Common myeloid progenitor, CD34-positive (primary cell): ENCODE measurements around the gene KNSTRN.

ENCODE experiments used
- CTCF ChIA-PET: fragments of 350-600 bp; sonication (Branson Sonifier 250); formaldehyde crosslinking; loops from one replicate; lab custom pipeline; 2021; ENCODE audit warnings: antibody characterized with exemption; lab: Charles Lee
- POLR2A ChIA-PET: fragments of 350-600 bp; sonication (Branson Sonifier 250); formaldehyde crosslinking; loops from one replicate; lab custom pipeline; 2021; ENCODE audit warnings: antibody characterized with exemption; lab: Charles Lee
- DNase-seq, 3 donors: peaks; one replicate each; pipeline versions ENCODE4 v3.0.0 to v3.0.0-alpha.2; 2013
- H3K27ac ChIP-seq, 2 experiments: 1 replicate in 1 of 2; 2 replicates in 1 of 2; pipeline ENCODE4 v1.7.0; 2013; ENCODE audit warnings: inconsistent platforms in 2 of 2, low read length in 2 of 2, mild to moderate bottlenecking in 2 of 2, low read depth in 1 of 2, moderate library complexity in 1 of 2; ENCODE audit not compliant: severe bottlenecking in 2 of 2, insufficient read depth in 1 of 2, poor library complexity in 1 of 2
- H3K27me3 ChIP-seq, 5 experiments: replicated peaks in 2 of 5; 1 replicate in 3 of 5; 2 replicates in 2 of 5; pipeline versions ENCODE4 v1.6.1 to v1.7.0; 2013; ENCODE audit warnings: low read length in 4 of 5, mild to moderate bottlenecking in 2 of 5, moderate library complexity in 2 of 5, inconsistent platforms in 1 of 5; ENCODE audit not compliant: insufficient read depth in 5 of 5, control insufficient read depth in 4 of 5
- H3K36me3 ChIP-seq, 4 experiments: 1 replicate in 2 of 4; 2 replicates in 2 of 4; pipeline versions ENCODE4 v1.6.1 to v1.7.0; 2013; ENCODE audit warnings: low read length in 3 of 4, control low read depth in 1 of 4, mild to moderate bottlenecking in 1 of 4; ENCODE audit not compliant: control insufficient read depth in 4 of 4, insufficient read depth in 4 of 4
- H3K4me1 ChIP-seq, 4 experiments: 1 replicate in 3 of 4; 2 replicates in 1 of 4; pipeline versions ENCODE4 v1.6.1 to v1.7.1; 2013; ENCODE audit warnings: low read length in 3 of 4, mild to moderate bottlenecking in 3 of 4, control low read depth in 1 of 4, inconsistent platforms in 1 of 4, moderate library complexity in 1 of 4; ENCODE audit not compliant: control insufficient read depth in 4 of 4, insufficient read depth in 4 of 4; ENCODE audit errors: control extremely low read depth in 1 of 4
- H3K4me3 ChIP-seq, 7 experiments: 1 replicate in 4 of 7; 2 replicates in 3 of 7; pipeline versions ENCODE4 v1.5.1 to v1.7.0; 2013; ENCODE audit warnings: mild to moderate bottlenecking in 7 of 7, low read length in 6 of 7, moderate library complexity in 6 of 7, inconsistent platforms in 2 of 7, low read depth in 2 of 7, control low read depth in 1 of 7; ENCODE audit not compliant: insufficient read depth in 4 of 7, control insufficient read depth in 1 of 7; ENCODE audit errors: extremely low read depth in 1 of 7
- H3K9me3 ChIP-seq, 5 experiments: 1 replicate in 4 of 5; 2 replicates in 1 of 5; pipeline versions ENCODE4 v1.6.1 to v1.7.1; 2013; ENCODE audit warnings: low read length in 4 of 5, mild to moderate bottlenecking in 2 of 5, inconsistent platforms in 1 of 5, low read depth in 1 of 5, moderate library complexity in 1 of 5; ENCODE audit not compliant: control insufficient read depth in 4 of 5, insufficient read depth in 2 of 5; ENCODE audit errors: control extremely low read depth in 1 of 5
- WGBS: methylation state at CpG from one replicate; pipeline ENCODE4 v1.1.5; 2013; ENCODE audit not compliant: insufficient coverage; 5-methylcytosine and 5-hydroxymethylcytosine counted together

The KNSTRN gene

DNA sequence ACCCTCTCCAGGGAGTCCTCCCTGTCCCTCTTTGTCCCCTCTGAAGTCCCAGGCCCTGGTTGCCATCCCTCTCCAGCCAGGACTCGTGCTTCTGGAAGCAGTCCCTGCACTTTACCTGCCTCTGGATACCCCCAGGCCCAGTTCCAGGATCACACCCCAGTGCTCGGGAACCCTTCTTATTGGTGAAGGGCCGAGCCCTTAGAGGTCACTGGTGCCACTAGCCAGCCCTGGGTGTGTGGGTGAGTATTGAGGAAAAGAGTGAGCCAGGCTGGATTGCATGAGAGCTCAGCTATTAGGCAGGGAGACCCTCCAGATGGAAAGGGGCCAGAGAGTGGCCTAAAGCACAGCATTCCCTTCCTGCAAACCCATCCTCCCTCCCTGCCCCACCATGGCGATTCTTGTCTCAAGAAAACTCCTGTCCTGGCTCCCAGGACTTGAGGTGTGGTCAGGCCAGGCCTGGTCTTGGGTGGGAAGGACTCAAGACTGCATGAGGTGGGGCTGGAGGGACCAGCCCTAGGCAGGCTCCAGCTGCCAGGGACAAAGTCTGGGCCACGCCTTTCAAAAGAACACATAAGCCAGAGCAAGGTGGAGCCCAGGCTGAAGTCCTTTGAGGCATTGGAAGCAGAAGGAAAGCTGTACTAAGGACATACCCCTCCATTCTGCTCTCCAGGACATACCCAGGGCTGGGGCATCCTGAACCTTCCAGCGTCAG, 36.5 kb upstream of the KNSTRN start:
- Histone ChIP-seq H3K27me3 (no peaks in the 10 kb centered on the region), H3K4me3 (no peak overlapping the region), H3K27ac (no peak overlapping the region), H3K36me3 (no peaks in the 10 kb centered on the region), H3K9me3 (no peaks in the 10 kb centered on the region), H3K4me1 (peaks cover 0 to 27% (median 15%) of the 10 kb centered on the region in 4 experiments)
- POLR2A ChIA-PET, result no interaction called here
- no peak for DNase-seq
- CTCF ChIA-PET, result interaction anchor here (0.8 to 26.5 kb wide), 8 partner anchors 8 to 78 kb away, joined by 3 to 1099 read pairs (median 12); partner anchors contain the start of genes INAFM2 and PLCB2
- WGBS, result 95% methylated on average over 4 of the region's 6 CpGs

DNA sequence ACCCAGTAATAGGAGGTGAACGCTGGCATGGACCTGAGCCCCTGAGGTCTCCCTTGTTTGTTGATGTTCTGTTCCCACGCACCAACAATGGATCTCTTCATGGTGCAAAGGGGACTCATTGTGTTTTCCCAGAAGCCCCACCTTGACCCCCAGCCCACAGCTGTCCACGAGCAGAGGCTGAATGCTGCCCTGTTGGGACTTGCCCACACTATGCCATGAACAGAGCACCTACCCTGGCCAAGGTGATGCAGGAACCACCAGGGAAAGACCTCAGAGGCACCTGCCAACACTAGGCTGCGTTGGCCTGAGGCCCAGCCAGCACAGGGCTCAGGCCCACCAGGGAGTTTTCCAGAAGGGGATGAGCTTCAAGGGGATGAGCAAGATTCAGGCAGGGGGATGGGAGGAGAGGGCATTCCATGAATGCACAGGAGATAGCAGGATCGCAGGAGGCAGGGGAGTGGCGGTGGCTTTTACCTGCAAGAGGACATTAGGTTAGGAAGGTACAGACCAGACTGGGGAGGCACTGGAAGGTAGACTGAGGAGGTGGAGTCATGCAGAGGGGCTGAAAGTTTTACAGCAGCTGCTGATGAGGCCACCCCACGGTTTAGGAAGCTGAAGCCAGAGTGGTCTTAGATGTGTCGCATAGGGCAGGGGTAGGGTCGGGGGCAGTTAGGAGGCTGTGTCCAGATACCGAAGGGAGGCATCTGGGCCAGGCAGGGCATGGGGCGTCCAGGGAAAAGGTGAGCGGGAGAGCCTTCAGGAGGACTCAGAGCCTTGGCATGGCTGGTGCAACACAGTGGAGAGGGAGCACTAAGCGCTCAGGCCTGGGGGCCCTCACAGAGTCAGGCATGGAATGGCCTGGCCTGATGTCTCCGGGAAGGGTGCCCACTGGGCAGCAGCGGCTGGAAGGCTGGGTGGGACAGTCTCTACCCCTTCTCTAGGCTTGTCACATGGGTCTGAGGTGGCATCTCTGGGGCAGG, 35.7 kb upstream of the KNSTRN start:
- Histone ChIP-seq H3K27me3 (no peaks in the 10 kb centered on the region), H3K27ac (no peak overlapping the region), H3K9me3 (no peaks in the 10 kb centered on the region), H3K36me3 (no peaks in the 10 kb centered on the region), H3K4me1 (peaks cover 0 to 26% (median 14%) of the 10 kb centered on the region in 4 experiments), H3K4me3 (no peak overlapping the region)
- WGBS, result 97% methylated on average over 15 of the region's 15 CpGs
- CTCF ChIA-PET, result interaction anchor here (0.7 to 26.5 kb wide), 7 partner anchors 8 to 77 kb away, joined by 3 to 1099 read pairs (median 4); partner anchors contain the start of genes INAFM2 and PLCB2
- DNase-seq, result no peak
- POLR2A ChIA-PET, result no interaction called here

DNA sequence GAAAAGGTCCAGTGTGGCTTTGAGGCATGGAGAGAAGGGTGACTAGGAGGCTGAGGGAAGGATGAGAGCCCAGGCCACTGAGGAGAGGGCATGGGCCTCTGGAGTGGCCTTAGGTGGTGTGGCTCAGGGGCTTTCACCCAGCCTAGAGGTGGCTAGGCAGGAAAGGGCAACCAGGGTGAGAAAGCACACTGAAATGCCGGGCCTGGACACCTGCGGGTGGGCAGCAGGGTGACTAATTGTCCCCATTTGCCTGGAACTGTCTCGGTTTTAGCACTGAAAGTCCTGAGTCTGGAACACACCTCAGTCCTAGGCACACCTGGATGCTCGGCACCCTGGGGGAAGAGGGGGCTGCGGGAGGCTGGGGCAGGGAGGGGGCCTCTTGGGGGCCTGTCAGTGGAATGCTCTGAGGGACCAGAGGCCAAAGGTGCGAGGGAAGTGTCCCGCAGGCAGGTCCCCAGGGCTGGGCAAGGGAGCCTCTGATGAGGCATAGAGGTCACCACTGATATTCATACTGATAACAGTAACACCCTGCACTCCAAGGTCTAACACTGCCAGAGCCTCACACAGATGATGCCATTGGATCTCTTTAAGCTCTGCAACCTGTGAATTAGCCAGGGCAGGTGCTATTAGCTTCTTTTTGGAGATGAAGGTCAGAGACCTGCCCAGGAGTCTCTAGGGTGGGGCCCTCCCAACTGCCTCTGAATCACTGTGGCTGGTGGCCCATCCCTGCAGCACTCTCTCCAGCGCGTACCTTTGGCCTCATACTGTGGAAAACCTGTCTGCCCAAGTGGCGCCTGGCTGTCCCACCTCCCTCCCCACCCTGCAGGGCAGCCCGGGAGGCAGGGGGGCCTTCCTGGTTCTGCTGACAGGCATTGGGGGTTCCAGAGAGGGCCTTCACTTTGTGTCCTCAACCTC, 34.7 kb upstream of the KNSTRN start:
- H3K27ac ChIP-seq, result no peak overlapping the region
- 92% methylated on average over 9 of the region's 11 CpGs for WGBS
- no peaks in the 10 kb centered on the region for H3K9me3 ChIP-seq
- no peaks in the 10 kb centered on the region for H3K36me3 ChIP-seq
- H3K27me3 ChIP-seq, result no peaks in the 10 kb centered on the region
- no peak overlapping the region for H3K4me3 ChIP-seq
- ChIA-PET CTCF (interaction anchor here (3.4 to 26.5 kb wide), 2 partner anchors 10 to 36 kb away, joined by 13 to 1099 read pairs; partner anchors contain the start of genes INAFM2 and PLCB2), POLR2A (no interaction called here)
- DNase-seq, result no peak
- peaks cover 0 to 26% (median 14%) of the 10 kb centered on the region in 4 experiments for H3K4me1 ChIP-seq

DNA sequence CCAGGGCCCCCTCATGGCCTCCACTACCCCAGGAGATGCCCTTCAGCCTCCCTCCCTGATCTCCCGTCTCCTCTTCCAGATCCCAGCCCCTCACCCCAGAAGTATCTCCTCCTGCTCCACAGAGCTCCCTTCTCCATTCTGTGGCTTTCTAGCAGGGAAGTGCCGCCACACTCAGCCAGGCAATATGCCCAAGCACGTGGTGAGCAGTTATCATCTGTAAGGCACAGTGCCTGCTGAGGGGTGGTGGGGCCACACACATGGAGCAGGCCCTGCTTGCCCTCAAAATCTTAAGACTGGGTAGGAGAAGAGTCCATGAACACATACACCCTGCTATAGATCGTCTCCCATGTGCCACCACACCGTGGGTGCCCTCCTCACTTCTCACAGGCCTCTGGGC, 34.0 kb upstream of the KNSTRN start:
- Histone ChIP-seq H3K27ac (no peak overlapping the region), H3K27me3 (no peaks in the 10 kb centered on the region), H3K4me3 (no peak overlapping the region), H3K4me1 (peaks cover 0 to 20% (median 10%) of the 10 kb centered on the region in 4 experiments), H3K9me3 (no peaks in the 10 kb centered on the region), H3K36me3 (no peaks in the 10 kb centered on the region)
- 71% methylated on average over 5 of the region's 5 CpGs for WGBS
- ChIA-PET CTCF (interaction anchor here (3.4 to 26.5 kb wide), 2 partner anchors 11 to 36 kb away, joined by 13 to 1099 read pairs; partner anchors contain the start of genes INAFM2 and PLCB2), POLR2A (no interaction called here)
- DNase-seq, result no peak

DNA sequence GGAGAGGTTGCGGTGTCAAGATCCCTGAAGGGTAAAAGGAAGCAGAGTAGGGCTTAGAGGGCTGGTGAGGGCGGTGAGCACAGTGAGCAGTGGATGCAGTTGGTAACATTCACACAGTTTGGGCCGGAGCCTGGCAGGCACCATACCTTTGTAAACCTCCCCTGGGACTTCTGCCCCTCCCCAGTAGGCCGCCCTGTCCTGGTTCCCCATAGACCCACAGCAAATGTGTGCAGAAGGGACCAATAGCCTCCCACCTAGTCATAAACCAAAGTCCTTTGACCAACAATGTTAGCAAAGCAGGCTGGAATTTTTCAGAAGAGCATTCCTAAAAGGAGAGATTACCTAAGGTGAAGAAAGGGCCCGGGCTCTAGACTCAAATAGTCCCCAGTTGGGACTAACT, 33.4 kb upstream of the KNSTRN start:
- peaks cover 0 to 13% (median 7%) of the 10 kb centered on the region in 4 experiments for H3K4me1 ChIP-seq
- POLR2A ChIA-PET, result no interaction called here
- DNase-seq, result no peak
- no peaks in the 10 kb centered on the region for H3K27me3 ChIP-seq
- no peaks in the 10 kb centered on the region for H3K9me3 ChIP-seq
- H3K27ac ChIP-seq, result no peak overlapping the region
- 94% methylated on average over 3 of the region's 5 CpGs for WGBS
- CTCF ChIA-PET, result interaction anchor here (0.8 to 26.5 kb wide), 4 partner anchors 12 to 74 kb away, joined by 3 to 1099 read pairs (median 8); partner anchors contain the start of genes INAFM2 and PLCB2
- H3K36me3 ChIP-seq, result no peaks in the 10 kb centered on the region
- no peak overlapping the region for H3K4me3 ChIP-seq

DNA sequence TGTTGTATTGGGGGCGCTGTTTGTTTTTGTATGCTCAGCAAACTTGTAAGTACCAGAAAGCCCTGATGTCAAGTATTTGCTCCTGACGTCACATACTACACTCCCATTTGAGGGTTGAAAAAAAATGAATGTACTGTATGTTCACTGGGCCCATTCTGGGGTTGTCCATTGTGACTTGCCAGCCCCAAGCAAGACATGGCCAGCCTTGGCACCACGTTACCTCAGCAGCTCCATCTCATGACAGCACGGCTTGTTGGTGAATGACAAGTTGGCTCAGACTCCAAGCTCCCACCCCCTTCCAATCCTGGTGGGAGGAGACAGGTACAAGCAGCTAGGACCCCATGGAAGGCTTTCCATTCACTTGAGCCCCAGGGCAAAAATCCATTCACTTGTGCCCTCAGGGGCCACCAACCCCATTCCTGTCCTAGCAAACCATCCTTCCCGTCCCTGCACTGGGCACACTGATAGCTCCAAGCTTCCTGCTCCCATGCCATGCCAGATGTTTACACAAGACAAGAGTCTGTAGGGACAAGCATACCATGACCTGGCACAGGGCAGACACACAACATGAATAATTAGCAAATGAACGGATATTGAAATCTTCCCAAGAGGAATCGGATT, 30.1 kb upstream of the KNSTRN start:
- no peak for DNase-seq
- H3K36me3 ChIP-seq, result no peaks in the 10 kb centered on the region
- no peaks in the 10 kb centered on the region for H3K9me3 ChIP-seq
- H3K27me3 ChIP-seq, result no peaks in the 10 kb centered on the region
- no peak overlapping the region for H3K27ac ChIP-seq
- POLR2A ChIA-PET, result no interaction called here
- CTCF ChIA-PET, result interaction anchor here (0.7 to 10.9 kb wide), 12 partner anchors 11 to 73 kb away, joined by 3 to 139 read pairs (median 4); partner anchors contain the start of gene CCDC9B
- WGBS, result 98% methylated on average over 5 of the region's 7 CpGs
- peaks cover 0 to 16% (median 8%) of the 10 kb centered on the region in 4 experiments for H3K4me1 ChIP-seq
- no peak overlapping the region for H3K4me3 ChIP-seq
